WTC11 (cell line): ENCODE measurements around the gene NOPCHAP1. TPM values are rescaled to one million over a fixed set of nuclear protein-coding genes. Genes with fewer than 3 reads are reported as not detected.

ENCODE experiments used
- CDX4 ChIP-seq: fragments of 250-450 bp; sonication (Bioruptor Pico); IDR thresholded peaks from 2 replicates; pipeline ENCODE4 v1.9.0; 2021; ENCODE audit warnings: moderate library complexity, mild to moderate bottlenecking, inconsistent platforms, borderline replicate concordance
- total RNA-seq: library from RNA; stranded (reverse); gene quantifications from 3 replicates; pipeline ENCODE4 v1.2.3, GENCODE V29; 2021

NOPCHAP1 gene
- total RNA-seq, 1 experiment from 2014 or later, result 34.8 TPM

- TF ChIP-seq CDX4 (CRISPR knock-in tag), result no peak
These were observed 47.7 kb downstream of the NOPCHAP1 start (continued) for GRCh38 chr12:105033851-105034250.

Other genes with a start within 250 kb of the NOPCHAP1 start
- gene SLC41A2, start 28.0 kb upstream of the NOPCHAP1 start, total RNA-seq, result 2.8 to 3.8 TPM (median 3.8 TPM) in 3 replicates
- gene ALDH1L2, start 98.1 kb downstream of the NOPCHAP1 start, total RNA-seq, result 3.5 to 7.7 TPM (median 5.5 TPM) in 3 replicates
- 40.4 to 43.4 TPM (median 42.9 TPM) in 3 replicates for gene WASHC4, start 121.4 kb downstream of the NOPCHAP1 start, total RNA-seq
- gene APPL2, start 249.9 kb downstream of the NOPCHAP1 start, total RNA-seq, result 16.1 to 21.7 TPM (median 19.9 TPM) in 3 replicates